Lower lobe of right lung (tissue), 2 donors: ENCODE data around the gene TMCO2. TPM values are rescaled to one million over a fixed set of nuclear protein-coding genes. Genes with fewer than 3 reads are reported as not detected.

Experiments
- ATAC-seq, 2 donors: fragments of 200-7000 bp; cut with Tn5 transposase; one replicate each; pipeline ENCODE4 v1.9.1; 2020 to 2022; ENCODE audit warnings: mild to moderate bottlenecking in 2 of 2, moderate library complexity in 2 of 2
- DNase-seq: peaks from one replicate; pipeline ENCODE4 v3.0.0-alpha.2; 2020
- H3K27ac ChIP-seq: fragments of 200-600 bp; one replicate; pipeline ENCODE4 v1.8.0; 2022
- H3K27me3 ChIP-seq: fragments of 200-600 bp; one replicate; pipeline ENCODE4 v1.8.0; 2022; ENCODE audit warnings: low read depth
- H3K36me3 ChIP-seq: fragments of 200-600 bp; one replicate; pipeline ENCODE4 v1.8.0; 2022; ENCODE audit warnings: mild to moderate bottlenecking
- H3K4me1 ChIP-seq: fragments of 200-600 bp; one replicate; pipeline ENCODE4 v1.8.0; 2022
- H3K4me3 ChIP-seq: fragments of 200-600 bp; one replicate; pipeline ENCODE4 v1.8.0; 2022; ENCODE audit warnings: mild to moderate bottlenecking
- H3K9me3 ChIP-seq: fragments of 200-600 bp; one replicate; pipeline ENCODE4 v1.8.0; 2022
- intact Hi-C: fragments of 100-400 bp; cut with DNase I; formaldehyde crosslinking; loops from one replicate; pipeline ENCODE4 v1.11.0; 2022
- total RNA-seq: library from RNA; stranded (reverse); fragmentation: NEBNext Ultra II Directional; extraction: Animal tissue kit (Norgen Biotek cat#: 25700); gene quantifications from one replicate; pipeline ENCODE4 v1.2.1, GENCODE V29; 2021
- TF ChIP-seq, protein P1 (sequence below): fragments of 200-600 bp; IDR thresholded peaks from one replicate; pipeline ENCODE4 v1.8.0; 2022; ENCODE audit warnings: antibody characterized with exemption, mild to moderate bottlenecking
- donor health status: DM: no; HTN: yes; CAD: no; lungs with severe emphysema.

Gene TMCO2
- total RNA-seq, 1 donor from 2014 or later, result not detected

DNA sequence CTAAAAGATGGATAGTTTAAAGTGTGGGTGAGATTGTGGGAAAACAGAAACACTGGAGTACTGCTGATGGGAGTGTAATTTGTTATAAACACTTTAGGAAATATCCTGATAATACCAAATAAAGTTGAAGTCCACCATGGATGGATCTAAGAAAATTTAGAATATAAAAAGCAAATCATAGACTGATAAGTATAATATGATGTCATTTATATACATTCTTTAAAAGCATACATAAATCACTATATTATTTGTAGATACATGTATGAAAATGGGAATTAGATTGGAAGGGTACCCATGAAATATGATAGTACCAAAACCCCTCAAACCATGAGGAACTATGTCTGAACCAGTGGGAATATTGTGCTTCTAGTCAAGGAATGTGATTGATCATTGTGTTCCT lies 18.2 kb downstream of the TMCO2 start:
- intact Hi-C loops, result no loop called here
- Histone ChIP-seq H3K4me3 (no peak overlapping the region), H3K4me1 (peaks cover 10% of the 10 kb centered on the region), H3K9me3 (no peaks in the 10 kb centered on the region), H3K27me3 (no peaks in the 10 kb centered on the region), H3K36me3 (peaks cover 80% of the 10 kb centered on the region), H3K27ac (no peak overlapping the region)
- ATAC-seq, result no peak
- TF ChIP-seq, protein P1, sequence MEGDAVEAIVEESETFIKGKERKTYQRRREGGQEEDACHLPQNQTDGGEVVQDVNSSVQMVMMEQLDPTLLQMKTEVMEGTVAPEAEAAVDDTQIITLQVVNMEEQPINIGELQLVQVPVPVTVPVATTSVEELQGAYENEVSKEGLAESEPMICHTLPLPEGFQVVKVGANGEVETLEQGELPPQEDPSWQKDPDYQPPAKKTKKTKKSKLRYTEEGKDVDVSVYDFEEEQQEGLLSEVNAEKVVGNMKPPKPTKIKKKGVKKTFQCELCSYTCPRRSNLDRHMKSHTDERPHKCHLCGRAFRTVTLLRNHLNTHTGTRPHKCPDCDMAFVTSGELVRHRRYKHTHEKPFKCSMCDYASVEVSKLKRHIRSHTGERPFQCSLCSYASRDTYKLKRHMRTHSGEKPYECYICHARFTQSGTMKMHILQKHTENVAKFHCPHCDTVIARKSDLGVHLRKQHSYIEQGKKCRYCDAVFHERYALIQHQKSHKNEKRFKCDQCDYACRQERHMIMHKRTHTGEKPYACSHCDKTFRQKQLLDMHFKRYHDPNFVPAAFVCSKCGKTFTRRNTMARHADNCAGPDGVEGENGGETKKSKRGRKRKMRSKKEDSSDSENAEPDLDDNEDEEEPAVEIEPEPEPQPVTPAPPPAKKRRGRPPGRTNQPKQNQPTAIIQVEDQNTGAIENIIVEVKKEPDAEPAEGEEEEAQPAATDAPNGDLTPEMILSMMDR, result no peak
- no peak for DNase-seq

DNA sequence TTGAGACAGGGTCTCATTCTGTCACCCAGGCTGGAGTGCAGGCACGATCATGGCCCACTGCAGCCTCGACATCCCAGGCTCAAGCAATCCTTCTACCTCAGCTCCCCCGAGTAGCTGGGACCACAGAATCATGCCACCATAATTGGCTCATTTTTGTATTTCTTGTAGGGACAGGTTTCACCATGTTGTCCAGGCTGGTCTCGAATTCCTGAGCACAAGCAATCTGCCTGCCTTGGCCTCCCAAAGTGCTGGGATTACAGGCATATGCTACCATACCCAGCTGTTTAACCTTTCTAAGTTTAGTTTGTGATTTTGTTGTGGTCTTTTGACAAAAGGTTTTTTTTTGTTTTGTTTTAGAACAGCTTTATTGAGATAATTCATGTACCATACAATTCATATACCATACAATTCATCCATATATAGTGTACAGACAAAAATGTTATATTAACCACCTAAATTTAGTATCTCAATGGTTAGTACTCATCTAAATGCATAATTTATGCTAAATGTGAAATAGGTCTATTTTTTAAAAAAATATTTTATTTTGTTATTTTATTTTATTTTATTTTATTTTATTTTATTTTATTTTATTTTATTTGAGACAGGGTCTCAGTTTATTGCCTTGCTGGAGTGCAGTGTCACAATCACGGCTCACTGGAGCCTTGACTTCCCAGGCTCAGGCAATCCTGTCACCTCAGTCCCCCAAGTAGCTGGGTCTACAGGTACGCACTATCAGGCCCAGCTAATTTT lies 19.2 kb downstream of the TMCO2 start:
- no peak overlapping the region for H3K4me3 ChIP-seq
- TF ChIP-seq, protein P1, result no peak
- no peaks in the 10 kb centered on the region for H3K27me3 ChIP-seq
- H3K9me3 ChIP-seq, result no peaks in the 10 kb centered on the region
- DNase-seq (no peak), ATAC-seq (no peak)
- H3K27ac ChIP-seq, result peak overlapping the region; percentile 27
- H3K4me1 ChIP-seq, result peaks cover 10% of the 10 kb centered on the region
- intact Hi-C loops, result no loop called here
- peaks cover 80% of the 10 kb centered on the region for H3K36me3 ChIP-seq

DNA sequence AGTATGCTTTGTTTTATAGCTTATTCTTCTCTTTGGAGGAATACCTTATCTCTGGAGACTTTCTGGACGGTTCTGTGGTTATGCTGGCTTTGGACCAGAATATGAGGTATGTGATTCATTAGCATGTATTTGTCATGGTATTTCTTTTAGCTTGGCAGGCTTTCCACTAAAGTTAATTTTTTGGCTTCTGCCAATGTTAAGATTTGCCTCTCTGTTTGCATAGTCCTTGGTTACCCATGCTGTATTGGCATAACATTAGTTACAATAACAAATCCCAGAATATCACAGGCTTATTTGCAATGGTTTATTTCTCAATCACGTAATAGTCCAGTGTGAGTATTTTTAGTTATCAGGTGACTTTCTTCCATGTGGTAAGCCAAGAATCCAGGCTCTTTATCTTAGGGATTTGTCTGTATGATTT lies 20.0 kb downstream of the TMCO2 start:
- Histone ChIP-seq H3K9me3 (no peaks in the 10 kb centered on the region), H3K36me3 (peaks cover 80% of the 10 kb centered on the region), H3K27ac (peak overlapping the region; percentile 27), H3K4me1 (peaks cover 7% of the 10 kb centered on the region), H3K4me3 (no peak overlapping the region), H3K27me3 (no peaks in the 10 kb centered on the region)
- DNase-seq (no peak), ATAC-seq (peak; percentile 86 to 87)
- intact Hi-C loops, result no loop called here
- TF ChIP-seq, protein P1, result no peak

DNA sequence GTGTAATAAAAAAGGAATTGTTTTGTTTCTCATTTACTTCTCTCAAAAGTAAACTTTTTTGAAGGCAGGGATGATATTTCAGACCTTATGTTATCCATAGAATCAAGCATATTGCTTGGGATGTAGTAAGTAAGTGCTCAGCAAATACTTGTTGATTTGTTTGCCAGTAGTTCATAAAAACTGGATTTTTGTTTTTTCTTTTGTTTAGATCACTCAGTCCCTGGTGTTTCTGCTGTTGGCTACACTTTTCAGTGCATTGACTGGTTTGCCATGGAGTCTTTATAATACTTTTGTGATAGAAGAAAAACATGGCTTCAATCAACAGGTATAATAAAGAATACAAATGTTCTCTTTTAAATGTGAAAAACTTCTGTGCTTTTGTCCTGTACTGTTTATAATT lies 20.5 kb downstream of the TMCO2 start:
- Histone ChIP-seq H3K27me3 (no peaks in the 10 kb centered on the region), H3K4me1 (peaks cover 3% of the 10 kb centered on the region), H3K4me3 (no peak overlapping the region), H3K9me3 (no peaks in the 10 kb centered on the region), H3K36me3 (peaks cover 80% of the 10 kb centered on the region), H3K27ac (peak overlapping the region; percentile 27)
- ATAC-seq (no peak), DNase-seq (no peak)
- intact Hi-C loops, result no loop called here
- TF ChIP-seq, protein P1, result no peak

DNA sequence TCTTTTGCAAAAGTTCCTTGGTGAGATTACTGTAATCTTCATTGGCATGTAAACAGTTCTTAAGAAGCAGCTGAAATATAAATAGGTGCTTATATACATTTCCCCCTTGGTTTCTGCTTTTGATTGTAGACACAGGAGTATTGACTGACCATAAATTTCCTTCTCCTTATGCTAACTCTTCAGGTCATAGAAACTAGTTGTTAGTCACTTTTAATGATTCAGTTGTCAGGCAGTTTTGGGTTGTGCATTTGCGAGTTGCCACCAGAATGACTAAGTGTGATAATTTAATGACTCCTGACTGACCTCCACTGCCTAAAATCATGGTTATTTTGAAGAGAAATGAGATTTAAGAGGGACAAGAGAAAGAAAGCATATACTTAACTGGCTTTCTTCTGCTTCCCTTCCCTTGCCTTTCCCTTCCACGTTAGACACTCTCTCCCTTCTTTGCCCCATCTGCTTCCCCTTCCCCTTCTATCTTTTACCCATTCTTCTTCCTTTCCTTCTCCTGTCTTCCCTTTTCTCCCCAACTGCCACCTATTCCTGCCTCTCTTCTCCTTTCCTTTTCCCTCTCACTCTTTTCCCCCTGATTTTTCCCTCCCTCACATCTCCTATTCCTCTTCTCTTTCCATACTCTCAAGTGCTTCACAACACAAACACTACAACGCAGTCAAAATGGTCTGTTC lies 22.6 kb downstream of the TMCO2 start:
- H3K4me1 ChIP-seq, result no peaks in the 10 kb centered on the region
- H3K27me3 ChIP-seq, result no peaks in the 10 kb centered on the region
- TF ChIP-seq, protein P1, result no peak
- no peak overlapping the region for H3K27ac ChIP-seq
- no peak for ATAC-seq
- peaks cover 76% of the 10 kb centered on the region for H3K36me3 ChIP-seq
- intact Hi-C loops, result no loop called here
- no peaks in the 10 kb centered on the region for H3K9me3 ChIP-seq
- H3K4me3 ChIP-seq, result no peak overlapping the region
- no peak for DNase-seq
